Activated T-helper 17 cell treated with anti-CD3 and anti-CD28 coated beads, Interleukin-2, amount 50 U/mL, for 72 hours (primary cell): ENCODE results near the gene ITPR1. TPM values are rescaled to one million over a fixed set of nuclear protein-coding genes. Genes with fewer than 3 reads are reported as not detected.

Experiments used
- ATAC-seq: fragments of 150-1000 bp; cut with Tn5 transposase; replicated peaks from 2 replicates; pipeline ENCODE4 v1.10.0; 2021; ENCODE audit warnings: mild to moderate bottlenecking, moderate library complexity
- H3K27ac Mint-ChIP-seq: one replicate; pipeline ENCODE4 v1.8.0; 2022; ENCODE audit warnings: mixed read lengths
- H3K27me3 Mint-ChIP-seq: one replicate; pipeline ENCODE4 v1.8.0; 2022; ENCODE audit warnings: mixed read lengths
- H3K36me3 Mint-ChIP-seq: one replicate; pipeline ENCODE4 v1.8.0; 2022; ENCODE audit warnings: low read depth, mild to moderate bottlenecking, mixed read lengths
- H3K4me1 Mint-ChIP-seq: one replicate; pipeline ENCODE4 v1.8.0; 2022; ENCODE audit warnings: mixed read lengths
- H3K4me3 Mint-ChIP-seq: one replicate; pipeline ENCODE4 v1.8.0; 2022; ENCODE audit warnings: mild to moderate bottlenecking, mixed read lengths
- H3K9me3 Mint-ChIP-seq: one replicate; pipeline ENCODE4 v1.8.0; 2022; ENCODE audit warnings: mixed read lengths
- total RNA-seq, 2 donors: library from RNA; stranded (reverse); gene quantifications; one replicate each; pipeline ENCODE4 v1.2.3, GENCODE V29; 2022

ITPR1 gene
- total RNA-seq, 2 donors from 2014 or later = 78.5 to 84.6 TPM

- H3K9me3 Mint-ChIP-seq = no peaks in the 10 kb centered on the region
- H3K27ac Mint-ChIP-seq = no peak overlapping the region
- ATAC-seq = no peak
- H3K36me3 Mint-ChIP-seq = peaks cover 100% of the 10 kb centered on the region
- no peaks in the 10 kb centered on the region for H3K27me3 Mint-ChIP-seq
- no peak overlapping the region for H3K4me3 Mint-ChIP-seq
- H3K4me1 Mint-ChIP-seq = peaks cover 32% of the 10 kb centered on the region
Observed at GRCh38 chr3:4817128-4817527, 324.0 kb downstream of the ITPR1 start.

- Mint-ChIP-seq H3K4me1 (peaks cover 42% of the 10 kb centered on the region), H3K27me3 (no peaks in the 10 kb centered on the region), H3K27ac (no peak overlapping the region), H3K9me3 (no peaks in the 10 kb centered on the region), H3K36me3 (peaks cover 100% of the 10 kb centered on the region), H3K4me3 (no peak overlapping the region)
- ATAC-seq = no peak
Observed at GRCh38 chr3:4818164-4818563, 325.0 kb downstream of the ITPR1 start.

- H3K4me3 Mint-ChIP-seq = peak overlapping the region; percentile 84
- no peak for ATAC-seq
- peaks cover 46% of the 10 kb centered on the region for H3K4me1 Mint-ChIP-seq
- peaks cover 4% of the 10 kb centered on the region for H3K9me3 Mint-ChIP-seq
- H3K36me3 Mint-ChIP-seq = peaks cover 100% of the 10 kb centered on the region
- peak overlapping the region; percentile 96 for H3K27ac Mint-ChIP-seq
- H3K27me3 Mint-ChIP-seq = no peaks in the 10 kb centered on the region
Observed at GRCh38 chr3:4818986-4819693, 326.0 kb downstream of the ITPR1 start.

GRCh38 chr3:4819746-4820145 lies 326.6 kb downstream of the ITPR1 start:
- no peak for ATAC-seq
- H3K4me1 Mint-ChIP-seq = peaks cover 53% of the 10 kb centered on the region
- peak overlapping the region; percentile 84 for H3K4me3 Mint-ChIP-seq
- H3K27ac Mint-ChIP-seq = peak overlapping the region; percentile 96
- H3K27me3 Mint-ChIP-seq = no peaks in the 10 kb centered on the region
- H3K36me3 Mint-ChIP-seq = peaks cover 100% of the 10 kb centered on the region
- peaks cover 4% of the 10 kb centered on the region for H3K9me3 Mint-ChIP-seq

GRCh38 chr3:4820296-4821121 lies 327.4 kb downstream of the ITPR1 start:
- H3K27ac Mint-ChIP-seq = peak overlapping the region; percentile 96
- H3K4me1 Mint-ChIP-seq = peaks cover 60% of the 10 kb centered on the region
- H3K36me3 Mint-ChIP-seq = peaks cover 100% of the 10 kb centered on the region
- peaks cover 4% of the 10 kb centered on the region for H3K9me3 Mint-ChIP-seq
- H3K27me3 Mint-ChIP-seq = no peaks in the 10 kb centered on the region
- peak; percentile 37 for ATAC-seq
- peak overlapping the region; percentile 84 for H3K4me3 Mint-ChIP-seq

- Mint-ChIP-seq H3K4me3 (peak overlapping the region; percentile 84), H3K4me1 (peaks cover 68% of the 10 kb centered on the region), H3K36me3 (peaks cover 99% of the 10 kb centered on the region), H3K27me3 (no peaks in the 10 kb centered on the region), H3K9me3 (peaks cover 4% of the 10 kb centered on the region), H3K27ac (peak overlapping the region; percentile 96)
- ATAC-seq = peak; percentile 51
Observed at GRCh38 chr3:4821338-4821737, 328.2 kb downstream of the ITPR1 start.

- Mint-ChIP-seq H3K4me1 (peaks cover 74% of the 10 kb centered on the region), H3K9me3 (peaks cover 4% of the 10 kb centered on the region), H3K27ac (peak overlapping the region; percentile 96), H3K36me3 (peaks cover 97% of the 10 kb centered on the region), H3K27me3 (no peaks in the 10 kb centered on the region), H3K4me3 (peak overlapping the region; percentile 84)
- peak; percentile 77 for ATAC-seq
Observed at GRCh38 chr3:4821975-4822374, 328.8 kb downstream of the ITPR1 start.

- peaks cover 80% of the 10 kb centered on the region for H3K4me1 Mint-ChIP-seq
Observed at GRCh38 chr3:4822568-4822967, 329.4 kb downstream of the ITPR1 start.

GRCh38 chr3:4823385-4823784 lies 330.2 kb downstream of the ITPR1 start:
- Mint-ChIP-seq H3K36me3 (peaks cover 95% of the 10 kb centered on the region), H3K4me3 (peak overlapping the region; percentile 84), H3K4me1 (peaks cover 80% of the 10 kb centered on the region), H3K27ac (peak overlapping the region; percentile 96), H3K9me3 (peaks cover 4% of the 10 kb centered on the region), H3K27me3 (no peaks in the 10 kb centered on the region)
- ATAC-seq = no peak

More at GRCh38 chr3:4822568-4822967, 329.4 kb downstream of the ITPR1 start:
- Mint-ChIP-seq H3K27ac (peak overlapping the region; percentile 96), H3K4me3 (peak overlapping the region; percentile 84), H3K36me3 (peaks cover 97% of the 10 kb centered on the region), H3K9me3 (peaks cover 4% of the 10 kb centered on the region), H3K27me3 (no peaks in the 10 kb centered on the region)
- no peak for ATAC-seq

- Mint-ChIP-seq H3K27ac (peak overlapping the region; percentile 96), H3K27me3 (no peaks in the 10 kb centered on the region), H3K4me3 (peak overlapping the region; percentile 84), H3K4me1 (peaks cover 84% of the 10 kb centered on the region), H3K9me3 (peaks cover 4% of the 10 kb centered on the region), H3K36me3 (peaks cover 94% of the 10 kb centered on the region)
- no peak for ATAC-seq
Observed at GRCh38 chr3:4823986-4824925, 331.1 kb downstream of the ITPR1 start.

GRCh38 chr3:4824926-4825325 lies 331.8 kb downstream of the ITPR1 start:
- ATAC-seq = peak; percentile 5
- Mint-ChIP-seq H3K36me3 (peaks cover 93% of the 10 kb centered on the region), H3K4me3 (peak overlapping the region; percentile 84), H3K9me3 (peaks cover 4% of the 10 kb centered on the region), H3K27ac (peak overlapping the region; percentile 85), H3K4me1 (peaks cover 84% of the 10 kb centered on the region), H3K27me3 (no peaks in the 10 kb centered on the region)

GRCh38 chr3:4825436-4826236 lies 332.5 kb downstream of the ITPR1 start:
- H3K4me3 Mint-ChIP-seq = peak overlapping the region; percentile 84
- peaks cover 80% of the 10 kb centered on the region for H3K4me1 Mint-ChIP-seq
- H3K27ac Mint-ChIP-seq = peak overlapping the region; percentile 85
- no peaks in the 10 kb centered on the region for H3K27me3 Mint-ChIP-seq
- peaks cover 90% of the 10 kb centered on the region for H3K36me3 Mint-ChIP-seq
- H3K9me3 Mint-ChIP-seq = peaks cover 4% of the 10 kb centered on the region
- ATAC-seq = no peak

- Mint-ChIP-seq H3K27ac (peak overlapping the region; percentile 98), H3K36me3 (peaks cover 90% of the 10 kb centered on the region), H3K4me3 (peak overlapping the region; percentile 84), H3K27me3 (no peaks in the 10 kb centered on the region), H3K9me3 (peaks cover 4% of the 10 kb centered on the region), H3K4me1 (peaks cover 80% of the 10 kb centered on the region)
- ATAC-seq = no peak
Observed at GRCh38 chr3:4826237-4827100, 333.3 kb downstream of the ITPR1 start.
